ENCODE results near the gene MFGE8. TPM values are rescaled to one million over a fixed set of nuclear protein-coding genes. Genes with fewer than 3 reads are reported as not detected.

MFGE8 gene
- total and polyA plus RNA-seq, 4 donors, result 78.6 to 135 (median 96.1) TPM

GRCh38 chr15:88871313-88871712, 41.9 kb downstream of the MFGE8 start:
- peaks cover 0 to 4% (median 3%) of the 10 kb centered on the region in 3 donors for H3K27me3 ChIP-seq (ENCODE audit: control insufficient read depth in 3 of 3, insufficient read depth in 3 of 3, low read length in 2 of 3)

DNA sequence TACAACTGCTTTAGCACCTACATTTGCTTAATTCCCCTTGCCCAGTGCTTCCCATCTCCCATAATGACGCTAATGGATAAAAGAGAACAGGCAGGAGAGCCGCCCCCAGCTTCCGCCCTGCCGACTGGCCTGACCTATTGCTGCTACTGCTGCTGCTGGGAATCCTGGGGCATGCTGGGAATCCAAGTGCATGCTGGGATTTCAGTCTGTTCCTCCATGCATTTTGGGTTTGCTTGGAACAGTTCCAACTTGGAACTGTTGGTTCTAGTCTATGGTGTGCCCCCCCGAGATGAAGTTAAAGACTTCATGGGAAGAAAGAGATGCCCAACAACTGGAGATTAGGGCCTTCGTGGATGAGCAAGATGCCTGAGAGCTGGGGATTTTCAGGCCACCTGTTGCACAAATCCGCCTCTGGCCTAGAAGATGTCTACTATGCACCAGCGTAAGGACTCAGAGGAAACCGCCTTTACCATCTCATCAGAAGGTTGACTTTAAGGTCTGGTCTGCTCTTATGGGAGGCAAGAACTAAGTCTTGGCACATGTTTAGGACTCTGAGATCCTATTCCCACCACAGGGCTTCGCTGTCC, 46.8 kb downstream of the MFGE8 start:
- no peaks in the 10 kb centered on the region for H3K36me3 ChIP-seq (ENCODE audit: control insufficient read depth in 4 of 4, insufficient read depth in 4 of 4, low read length in 4 of 4)
- DNase-seq (no peak), ATAC-seq (ENCODE audit: insufficient read depth, low FRiP score) (no peak)
- no peak overlapping the region for H3K27ac ChIP-seq (ENCODE audit: low read depth in 1 of 2, low read length in 1 of 2)
- H3K9ac ChIP-seq (ENCODE audit: insufficient read depth in 1 of 2, low read length in 2 of 2), result no peak overlapping the region
- no peak overlapping the region for H3K4me3 ChIP-seq
- TF ChIP-seq CTCF (IDR thresholded peaks at IDR 0.05; ENCODE audit: control extremely low read depth, extremely low read depth), result no peak
- H3K9me3 ChIP-seq (ENCODE audit: control insufficient read depth in 4 of 4, insufficient read depth in 3 of 4, low read length in 3 of 4), result peaks cover 0 to 8% (median 0%) of the 10 kb centered on the region in 4 donors
- H3K27me3 ChIP-seq (ENCODE audit: control insufficient read depth in 3 of 3, insufficient read depth in 3 of 3, low read length in 2 of 3), result peaks cover 0 to 4% (median 3%) of the 10 kb centered on the region in 3 donors
- WGBS, 2 donors, result 91 to 92% methylated on average over 10 of the region's 10 CpGs
- H3K4me1 ChIP-seq (ENCODE audit: control insufficient read depth in 5 of 5, insufficient read depth in 5 of 5, low read length in 5 of 5), result no peaks in the 10 kb centered on the region

More at GRCh38 chr15:88871313-88871712, 41.9 kb downstream of the MFGE8 start:
- Histone ChIP-seq H3K27ac (ENCODE audit: low read depth in 1 of 2, low read length in 1 of 2) (no peak overlapping the region), H3K9ac (ENCODE audit: insufficient read depth in 1 of 2, low read length in 2 of 2) (no peak overlapping the region), H3K9me3 (ENCODE audit: control insufficient read depth in 4 of 4, insufficient read depth in 3 of 4, low read length in 3 of 4) (peaks cover 0 to 8% (median 0%) of the 10 kb centered on the region in 4 donors), H3K4me1 (ENCODE audit: control insufficient read depth in 5 of 5, insufficient read depth in 5 of 5, low read length in 5 of 5) (no peaks in the 10 kb centered on the region), H3K36me3 (ENCODE audit: control insufficient read depth in 4 of 4, insufficient read depth in 4 of 4, low read length in 4 of 4) (no peaks in the 10 kb centered on the region), H3K4me3 (no peak overlapping the region)
- WGBS, 2 donors, result 82 to 84% methylated on average over 14 of the region's 14 CpGs
- no peak for ATAC-seq (ENCODE audit: insufficient read depth, low FRiP score)
- DNase-seq, result no peak
- no peak for TF ChIP-seq CTCF (IDR thresholded peaks at IDR 0.05; ENCODE audit: control extremely low read depth, extremely low read depth)

GRCh38 chr15:88865498-88866099, 47.6 kb downstream of the MFGE8 start:
- ATAC-seq (ENCODE audit: insufficient read depth, low FRiP score), result no peak
- no peak for DNase-seq

More at GRCh38 chr15:88865498-88866099, 47.6 kb downstream of the MFGE8 start:
- no peaks in the 10 kb centered on the region for H3K36me3 ChIP-seq (ENCODE audit: control insufficient read depth in 4 of 4, insufficient read depth in 4 of 4, low read length in 4 of 4)
- no peaks in the 10 kb centered on the region for H3K27me3 ChIP-seq (ENCODE audit: control insufficient read depth in 3 of 3, insufficient read depth in 3 of 3, low read length in 2 of 3)
- no peak overlapping the region for H3K4me3 ChIP-seq
- no peaks in the 10 kb centered on the region for H3K4me1 ChIP-seq (ENCODE audit: control insufficient read depth in 5 of 5, insufficient read depth in 5 of 5, low read length in 5 of 5)
- no peak overlapping the region for H3K27ac ChIP-seq (ENCODE audit: low read depth in 1 of 2, low read length in 1 of 2)
- no peak for TF ChIP-seq CTCF (IDR thresholded peaks at IDR 0.05; ENCODE audit: control extremely low read depth, extremely low read depth)
- H3K9me3 ChIP-seq (ENCODE audit: control insufficient read depth in 4 of 4, insufficient read depth in 3 of 4, low read length in 3 of 4), result peaks cover 0 to 6% (median 0%) of the 10 kb centered on the region in 4 donors
- no peak overlapping the region for H3K9ac ChIP-seq (ENCODE audit: insufficient read depth in 1 of 2, low read length in 2 of 2)
- 58 to 78% methylated on average over 6 of the region's 6 CpGs for WGBS, 2 donors
